ENCODE measurements around the gene PDE4D.
A peak's percentile ranks its signal among the peaks of the same experiment; 100 is the strongest.

The PDE4D gene

DNA sequence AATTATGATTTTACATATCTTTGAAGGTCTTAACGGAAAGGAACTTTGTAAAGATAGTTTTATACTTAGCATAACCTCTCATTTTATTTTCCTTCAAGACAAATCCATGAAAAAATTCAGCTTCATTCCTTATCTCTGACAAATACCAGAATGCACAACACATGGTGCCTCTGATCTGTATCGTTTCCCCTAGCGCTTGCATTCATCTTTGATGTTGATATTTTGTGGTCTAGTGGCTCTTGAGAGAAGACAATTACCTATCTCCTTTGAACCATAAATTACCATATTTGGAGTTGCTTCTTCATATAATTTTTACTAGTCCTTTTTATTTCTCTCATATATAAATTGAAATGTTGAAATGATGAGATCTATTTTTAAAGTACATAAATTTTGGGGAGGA, 551.3 kb downstream of the PDE4D start:
- DNase-seq (ENCODE audit: insufficient read length, low spot score) (no peak), FAIRE-seq (no peak)
- TF ChIP-seq, protein P1, sequence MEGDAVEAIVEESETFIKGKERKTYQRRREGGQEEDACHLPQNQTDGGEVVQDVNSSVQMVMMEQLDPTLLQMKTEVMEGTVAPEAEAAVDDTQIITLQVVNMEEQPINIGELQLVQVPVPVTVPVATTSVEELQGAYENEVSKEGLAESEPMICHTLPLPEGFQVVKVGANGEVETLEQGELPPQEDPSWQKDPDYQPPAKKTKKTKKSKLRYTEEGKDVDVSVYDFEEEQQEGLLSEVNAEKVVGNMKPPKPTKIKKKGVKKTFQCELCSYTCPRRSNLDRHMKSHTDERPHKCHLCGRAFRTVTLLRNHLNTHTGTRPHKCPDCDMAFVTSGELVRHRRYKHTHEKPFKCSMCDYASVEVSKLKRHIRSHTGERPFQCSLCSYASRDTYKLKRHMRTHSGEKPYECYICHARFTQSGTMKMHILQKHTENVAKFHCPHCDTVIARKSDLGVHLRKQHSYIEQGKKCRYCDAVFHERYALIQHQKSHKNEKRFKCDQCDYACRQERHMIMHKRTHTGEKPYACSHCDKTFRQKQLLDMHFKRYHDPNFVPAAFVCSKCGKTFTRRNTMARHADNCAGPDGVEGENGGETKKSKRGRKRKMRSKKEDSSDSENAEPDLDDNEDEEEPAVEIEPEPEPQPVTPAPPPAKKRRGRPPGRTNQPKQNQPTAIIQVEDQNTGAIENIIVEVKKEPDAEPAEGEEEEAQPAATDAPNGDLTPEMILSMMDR (IDR thresholded peaks at IDR 0.05; ENCODE audit: insufficient read depth, missing control alignments), result no peak

DNA sequence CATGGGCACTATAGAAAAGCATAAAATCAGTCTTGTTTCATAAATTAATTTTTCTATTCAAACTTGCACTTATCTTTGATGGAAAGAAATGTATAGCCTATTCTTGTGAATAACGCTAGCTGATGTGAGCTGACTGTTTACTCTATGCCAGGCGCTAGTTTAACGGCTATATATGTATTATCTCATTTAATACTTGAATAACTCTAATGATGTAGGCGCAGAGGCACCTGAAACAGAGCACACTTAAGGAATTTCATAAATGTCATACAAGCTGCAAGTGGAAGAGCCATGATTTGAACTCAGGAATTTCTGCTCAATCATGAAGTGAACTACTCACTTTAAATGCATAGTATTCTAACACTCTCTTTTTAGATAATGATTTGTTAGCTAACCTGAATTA, 551.8 kb downstream of the PDE4D start:
- no peak for DNase-seq (ENCODE audit: insufficient read length, low spot score)
- TF ChIP-seq, protein P1 (IDR thresholded peaks at IDR 0.05; ENCODE audit: insufficient read depth, missing control alignments), result no peak
- FAIRE-seq, result no peak

DNA sequence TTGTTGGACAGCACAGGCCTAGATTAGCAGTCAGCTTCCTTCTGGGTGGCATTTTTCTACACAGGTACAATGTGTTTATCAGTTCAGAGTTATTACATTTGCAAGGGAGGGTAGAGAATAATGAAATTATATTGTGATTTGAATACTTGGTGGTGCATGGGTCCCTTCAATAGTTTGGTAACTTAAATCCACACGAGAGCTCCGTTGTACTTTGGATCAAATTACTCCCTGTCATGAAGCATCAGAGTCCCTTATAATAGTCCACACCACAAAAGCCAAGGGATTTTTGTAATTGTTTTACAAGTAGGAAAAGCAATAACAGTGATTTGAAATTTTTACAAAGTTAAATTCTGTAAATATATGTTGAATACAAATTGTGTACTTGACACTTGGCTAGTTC, 552.4 kb downstream of the PDE4D start:
- TF ChIP-seq, protein P1 (IDR thresholded peaks at IDR 0.05; ENCODE audit: insufficient read depth, missing control alignments), result no peak
- FAIRE-seq, result no peak
- DNase-seq (ENCODE audit: insufficient read length, low spot score), result no peak

DNA sequence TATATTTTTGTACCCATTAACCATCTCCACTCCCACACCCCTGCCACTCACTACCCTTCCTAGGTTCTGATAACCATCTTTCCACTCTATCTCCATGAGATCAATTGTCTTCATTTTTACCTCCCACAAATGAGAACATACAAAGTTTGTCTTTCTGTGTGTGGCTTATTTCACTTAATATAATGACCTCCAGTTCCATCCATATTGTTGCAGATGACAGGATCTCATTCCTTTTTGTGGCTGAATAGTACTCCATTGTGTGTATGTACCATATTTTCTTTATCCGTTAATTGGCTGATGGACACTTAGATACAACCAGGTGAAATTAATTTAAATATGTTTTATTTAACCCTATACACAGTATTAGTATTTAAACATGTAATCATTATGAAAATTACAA, 552.9 kb downstream of the PDE4D start:
- FAIRE-seq (no peak), DNase-seq (ENCODE audit: insufficient read length, low spot score) (no peak)
- TF ChIP-seq, protein P1 (IDR thresholded peaks at IDR 0.05; ENCODE audit: insufficient read depth, missing control alignments), result no peak

DNA sequence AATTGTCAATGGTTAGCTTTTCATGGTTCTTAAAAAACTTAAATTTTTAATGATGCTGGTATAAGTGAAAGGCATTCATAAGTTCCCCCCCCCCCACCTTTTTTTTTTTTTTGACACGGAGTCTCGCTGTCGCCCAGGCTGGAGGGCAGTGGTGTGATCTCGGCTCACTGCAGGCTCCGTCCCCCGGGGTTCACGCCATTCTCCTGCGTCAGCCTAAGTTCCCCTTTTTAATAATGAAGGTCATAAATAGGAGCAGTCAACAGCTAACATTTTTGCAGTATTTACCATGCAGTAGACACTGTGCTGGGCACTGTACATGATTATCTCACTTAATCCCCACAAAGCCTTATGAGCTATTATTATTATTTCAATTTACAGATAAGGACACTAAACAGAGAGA, 556.3 kb downstream of the PDE4D start:
- FAIRE-seq (no peak), DNase-seq (ENCODE audit: insufficient read length, low spot score) (no peak)
- TF ChIP-seq, protein P1 (IDR thresholded peaks at IDR 0.05; ENCODE audit: insufficient read depth, missing control alignments), result no peak

DNA sequence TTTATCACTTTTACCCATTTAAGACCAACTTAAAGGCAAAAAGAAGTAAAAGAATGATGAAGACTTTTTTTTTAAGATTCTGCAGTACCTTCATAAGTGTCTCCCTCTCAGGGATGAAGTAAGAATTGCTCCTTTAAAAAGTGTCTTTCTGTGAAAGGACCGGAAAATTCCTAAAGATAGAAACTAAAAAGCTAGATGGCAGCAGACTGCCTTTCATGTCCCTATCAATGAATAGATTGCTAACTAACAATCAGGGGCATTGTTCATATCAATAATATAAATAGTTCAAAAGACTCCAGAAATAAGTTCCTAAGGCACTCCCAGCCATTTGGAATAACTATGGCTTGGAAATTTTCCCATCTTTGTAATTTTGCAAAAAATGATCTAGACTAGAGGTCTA, 558.0 kb downstream of the PDE4D start:
- no peak for FAIRE-seq
- TF ChIP-seq, protein P1 (IDR thresholded peaks at IDR 0.05; ENCODE audit: insufficient read depth, missing control alignments), result peak; percentile 1
- no peak for DNase-seq (ENCODE audit: insufficient read length, low spot score)

DNA sequence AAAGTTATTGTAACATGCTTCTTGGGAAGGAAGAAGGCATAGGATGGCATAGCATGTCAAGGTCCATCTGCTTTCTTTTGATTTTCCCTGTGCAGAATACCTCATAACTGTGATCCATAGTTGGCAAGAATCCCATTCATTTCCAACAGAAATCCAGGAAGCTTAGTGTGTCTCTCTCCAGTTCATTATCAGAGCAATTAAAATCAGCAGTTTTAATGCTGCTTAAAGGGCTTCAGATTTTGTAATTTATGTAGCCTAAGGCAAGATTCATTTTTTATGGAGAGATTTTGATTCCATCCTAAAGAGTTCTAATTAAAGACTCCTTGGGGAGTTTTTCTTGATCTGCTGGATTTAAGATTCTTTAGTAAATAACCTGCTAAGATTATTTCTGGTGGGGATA, 560.1 kb downstream of the PDE4D start:
- DNase-seq (ENCODE audit: insufficient read length, low spot score) (no peak), FAIRE-seq (peak; percentile 25)
- TF ChIP-seq, protein P1 (IDR thresholded peaks at IDR 0.05; ENCODE audit: insufficient read depth, missing control alignments), result no peak
